Lower lobe of right lung (tissue), 2 donors: ENCODE measurements around the gene LRRC4C. TPM values are rescaled to one million over a fixed set of nuclear protein-coding genes. Genes with fewer than 3 reads are reported as not detected.

Source experiments
- ATAC-seq, 2 donors: fragments of 200-7000 bp; cut with Tn5 transposase; one replicate each; pipeline ENCODE4 v1.9.1; 2020 to 2022; ENCODE audit warnings: mild to moderate bottlenecking in 2 of 2, moderate library complexity in 2 of 2
- DNase-seq: peaks from one replicate; pipeline ENCODE4 v3.0.0-alpha.2; 2020
- H3K27ac ChIP-seq: fragments of 200-600 bp; one replicate; pipeline ENCODE4 v1.8.0; 2022
- H3K27me3 ChIP-seq: fragments of 200-600 bp; one replicate; pipeline ENCODE4 v1.8.0; 2022; ENCODE audit warnings: low read depth
- H3K36me3 ChIP-seq: fragments of 200-600 bp; one replicate; pipeline ENCODE4 v1.8.0; 2022; ENCODE audit warnings: mild to moderate bottlenecking
- H3K4me1 ChIP-seq: fragments of 200-600 bp; one replicate; pipeline ENCODE4 v1.8.0; 2022
- H3K4me3 ChIP-seq: fragments of 200-600 bp; one replicate; pipeline ENCODE4 v1.8.0; 2022; ENCODE audit warnings: mild to moderate bottlenecking
- H3K9me3 ChIP-seq: fragments of 200-600 bp; one replicate; pipeline ENCODE4 v1.8.0; 2022
- CTCF ChIP-seq: fragments of 200-600 bp; IDR thresholded peaks from one replicate; pipeline ENCODE4 v1.8.0; 2022; ENCODE audit warnings: antibody characterized with exemption, mild to moderate bottlenecking
- intact Hi-C: fragments of 100-400 bp; cut with DNase I; formaldehyde crosslinking; loops from one replicate; pipeline ENCODE4 v1.11.0; 2022
- total RNA-seq: library from RNA; stranded (reverse); fragmentation: NEBNext Ultra II Directional; extraction: Animal tissue kit (Norgen Biotek cat#: 25700); gene quantifications from one replicate; pipeline ENCODE4 v1.2.1, GENCODE V29; 2021
- donor health status: DM: no; HTN: yes; CAD: no; lungs with severe emphysema.

The LRRC4C gene
- total RNA-seq, 1 donor from 2014 or later: 0.86 TPM

DNA sequence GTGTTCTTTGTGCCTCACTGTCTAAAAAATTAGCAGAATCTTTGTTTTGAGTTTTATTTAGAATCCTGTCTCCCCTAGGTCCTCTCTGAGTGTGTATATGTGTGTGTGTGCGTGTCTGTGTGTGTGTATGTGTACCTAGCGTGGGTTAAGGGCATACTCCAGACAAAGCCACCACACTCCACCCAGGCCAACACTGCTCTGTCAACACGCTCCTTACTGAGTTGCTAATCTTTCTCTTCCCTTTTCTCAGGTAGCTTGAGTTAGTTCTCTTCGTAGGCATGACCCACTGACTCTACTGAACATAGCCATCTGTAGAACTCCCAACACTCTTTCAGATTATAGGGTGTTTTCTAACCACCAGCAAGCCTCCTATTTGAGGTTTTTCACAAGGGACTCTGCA lies 131.1 kb downstream of the LRRC4C start:
- Histone ChIP-seq H3K9me3 (no peaks in the 10 kb centered on the region), H3K27me3 (no peaks in the 10 kb centered on the region), H3K36me3 (no peaks in the 10 kb centered on the region), H3K27ac (no peak overlapping the region), H3K4me3 (no peak overlapping the region), H3K4me1 (no peaks in the 10 kb centered on the region)
- DNase-seq (no peak), ATAC-seq (peak; percentile 42 to 61)
- TF ChIP-seq CTCF: no peak
- intact Hi-C loops: no loop called here

DNA sequence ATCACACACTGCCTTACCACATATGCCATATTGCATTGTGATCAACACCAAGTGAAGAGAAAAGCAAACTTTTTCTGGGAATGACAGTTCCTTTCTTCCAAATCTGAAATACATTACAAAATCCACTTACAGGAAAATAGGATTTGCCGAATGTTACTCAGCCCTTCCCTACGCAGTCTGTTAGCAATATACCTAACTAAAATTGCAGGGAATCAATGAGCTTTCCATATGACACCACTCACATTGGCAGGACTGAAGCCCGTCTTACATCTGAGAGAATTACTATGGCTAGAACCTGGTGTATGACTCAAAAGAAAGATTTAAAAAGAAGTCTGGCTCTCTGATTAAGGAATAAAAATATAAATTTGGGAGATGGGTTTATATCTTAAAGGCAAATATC lies 136.0 kb downstream of the LRRC4C start:
- Histone ChIP-seq H3K36me3 (no peaks in the 10 kb centered on the region), H3K4me1 (no peaks in the 10 kb centered on the region), H3K27me3 (no peaks in the 10 kb centered on the region), H3K27ac (no peak overlapping the region), H3K4me3 (no peak overlapping the region), H3K9me3 (no peaks in the 10 kb centered on the region)
- ATAC-seq (no peak), DNase-seq (no peak)
- no peak for TF ChIP-seq CTCF
- intact Hi-C loops: no loop called here

DNA sequence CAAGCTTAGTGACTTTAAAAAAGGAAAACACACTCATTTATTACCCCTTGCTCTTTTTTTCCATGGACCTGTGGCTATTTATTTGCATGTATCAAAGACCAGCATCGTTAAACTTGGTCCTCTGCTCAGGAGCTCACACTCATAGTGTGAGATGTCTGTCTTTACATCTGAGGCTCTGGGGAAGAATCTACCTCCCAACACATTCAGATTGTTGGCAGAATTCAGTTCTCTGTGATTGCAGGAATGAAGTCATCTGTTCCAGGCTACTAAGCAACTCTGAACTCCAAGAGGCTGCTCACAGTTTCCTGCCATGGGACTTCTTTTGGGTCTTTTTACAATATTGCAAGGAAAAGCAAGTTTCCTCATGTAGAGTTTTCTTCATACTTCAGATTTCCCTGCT lies 138.8 kb downstream of the LRRC4C start:
- intact Hi-C loops: no loop called here
- TF ChIP-seq CTCF: no peak
- ATAC-seq: no peak
- Histone ChIP-seq H3K27me3 (no peaks in the 10 kb centered on the region), H3K4me1 (no peaks in the 10 kb centered on the region), H3K4me3 (no peak overlapping the region), H3K27ac (no peak overlapping the region), H3K36me3 (no peaks in the 10 kb centered on the region), H3K9me3 (no peaks in the 10 kb centered on the region)
- DNase-seq: no peak

DNA sequence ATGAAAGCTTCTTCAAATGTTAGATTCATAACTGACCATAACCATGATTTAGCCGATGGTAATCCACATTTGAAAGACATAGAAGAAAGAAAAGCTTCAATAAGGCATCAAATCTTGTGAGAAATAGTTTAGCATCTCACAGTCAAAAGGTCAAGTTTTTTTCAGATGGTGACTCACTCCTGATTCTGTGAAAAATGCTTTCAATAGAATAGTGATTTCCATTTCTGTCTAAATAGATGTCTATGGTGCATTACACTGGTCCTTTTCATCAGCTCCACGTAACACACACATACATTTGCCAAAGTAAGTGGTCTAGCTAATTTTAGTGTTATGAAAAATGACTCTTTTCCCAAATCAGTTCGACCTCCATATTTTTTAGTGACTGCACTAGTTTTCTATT lies 139.2 kb downstream of the LRRC4C start:
- intact Hi-C loops: no loop called here
- Histone ChIP-seq H3K27ac (no peak overlapping the region), H3K9me3 (no peaks in the 10 kb centered on the region), H3K4me1 (no peaks in the 10 kb centered on the region), H3K36me3 (no peaks in the 10 kb centered on the region), H3K4me3 (no peak overlapping the region), H3K27me3 (no peaks in the 10 kb centered on the region)
- no peak for ATAC-seq
- no peak for TF ChIP-seq CTCF
- no peak for DNase-seq

DNA sequence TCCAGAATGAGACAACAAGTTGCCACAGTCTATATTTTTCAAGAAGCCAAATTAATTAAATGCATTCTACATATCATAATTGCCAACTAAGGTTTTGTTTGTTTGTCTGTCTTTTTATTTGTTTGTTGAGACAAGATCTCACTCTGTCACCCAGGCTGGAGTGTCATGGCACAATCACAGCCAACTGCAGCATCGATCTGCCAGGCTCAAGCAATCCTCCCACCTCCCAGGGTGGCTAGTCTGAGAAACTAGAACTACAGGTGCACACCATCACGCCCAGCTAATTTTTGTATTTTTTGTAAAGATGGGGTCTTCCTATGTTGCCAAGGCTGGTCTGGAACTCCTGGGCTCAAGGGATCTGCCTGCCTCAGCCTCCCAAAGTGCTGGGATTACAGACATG lies 140.0 kb downstream of the LRRC4C start:
- intact Hi-C loops: no loop called here
- Histone ChIP-seq H3K4me1 (no peaks in the 10 kb centered on the region), H3K36me3 (no peaks in the 10 kb centered on the region), H3K4me3 (no peak overlapping the region), H3K9me3 (no peaks in the 10 kb centered on the region), H3K27me3 (no peaks in the 10 kb centered on the region), H3K27ac (no peak overlapping the region)
- no peak for TF ChIP-seq CTCF
- ATAC-seq (no peak), DNase-seq (no peak)

DNA sequence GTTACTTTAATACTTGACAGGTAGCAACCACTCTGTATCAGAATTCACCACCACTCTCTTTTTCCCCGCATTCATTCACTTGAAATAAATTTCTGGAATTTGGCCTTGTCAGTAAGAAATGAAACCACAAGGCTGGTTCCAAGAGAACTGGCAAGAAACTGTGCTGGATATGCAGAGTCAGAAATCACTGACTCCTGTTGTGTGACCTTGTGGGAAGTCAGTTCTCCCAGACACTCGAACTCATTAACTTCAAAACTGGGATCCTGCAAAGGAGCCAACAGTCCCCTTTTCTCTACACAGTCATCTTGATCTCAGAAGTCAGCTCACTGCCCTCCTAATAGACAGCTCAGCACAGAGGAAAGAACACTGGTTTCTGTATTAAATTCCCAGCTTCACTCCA lies 142.7 kb downstream of the LRRC4C start:
- no peak for ATAC-seq
- Histone ChIP-seq H3K27ac (no peak overlapping the region), H3K4me1 (no peaks in the 10 kb centered on the region), H3K4me3 (no peak overlapping the region), H3K27me3 (no peaks in the 10 kb centered on the region), H3K36me3 (no peaks in the 10 kb centered on the region), H3K9me3 (no peaks in the 10 kb centered on the region)
- intact Hi-C loops: no loop called here
- DNase-seq: no peak
- TF ChIP-seq CTCF: no peak
